Effector CD8-positive, alpha-beta T cell (primary cell): ENCODE results near the gene NEXN.

ENCODE experiments used
- DNase-seq: peaks from one replicate; lab custom pipeline; 2025; lab: John Stamatoyannopoulos, UW
- total RNA-seq, 4 experiments: gene quantifications; one replicate each; lab custom pipeline; 2026; lab: John Stamatoyannopoulos, UW

The NEXN gene
- total RNA-seq: 0.19 to 1.7 (median 1.3) reads per million in 4 experiments

- DNase-seq: no peak
Measured at GRCh38 chr1:77888081-77888780, at the start of gene NEXN. Gene NEXN, plus strand, starts transcription at chr1:77888624. Its CDS starts 27,483 bp downstream, at chr1:77916107.

- no peak for DNase-seq
Measured at GRCh38 chr1:77841574-77841973, 46.9 kb upstream of the NEXN start.

- no peak for DNase-seq
Measured at GRCh38 chr1:77845951-77846350, 42.5 kb upstream of the NEXN start.

GRCh38 chr1:77846966-77847365, 41.5 kb upstream of the NEXN start:
- DNase-seq: no peak

GRCh38 chr1:77847621-77848080, 40.8 kb upstream of the NEXN start:
- DNase-seq: no peak

- DNase-seq: no peak
Measured at GRCh38 chr1:77850082-77850481, 38.3 kb upstream of the NEXN start.

- DNase-seq: no peak
Measured at GRCh38 chr1:77857552-77857951, 30.9 kb upstream of the NEXN start.

GRCh38 chr1:77858725-77859124, 29.7 kb upstream of the NEXN start:
- no peak for DNase-seq

- DNase-seq: no peak
Measured at GRCh38 chr1:77859248-77859647, 29.2 kb upstream of the NEXN start.

GRCh38 chr1:77866296-77866695, 22.1 kb upstream of the NEXN start:
- DNase-seq: no peak

- no peak for DNase-seq
Measured at GRCh38 chr1:77872645-77873044, 15.8 kb upstream of the NEXN start.

- DNase-seq: no peak
Measured at GRCh38 chr1:77873461-77873860, 15.0 kb upstream of the NEXN start.

- DNase-seq: no peak
Measured at GRCh38 chr1:77874804-77875445, 13.5 kb upstream of the NEXN start.

- DNase-seq: no peak
Measured at GRCh38 chr1:77876884-77877283, 11.5 kb upstream of the NEXN start.

- no peak for DNase-seq
Measured at GRCh38 chr1:77881061-77881460, 7.4 kb upstream of the NEXN start.

- no peak for DNase-seq
Measured at GRCh38 chr1:77882411-77882810, 6.0 kb upstream of the NEXN start.

- no peak for DNase-seq
Measured at GRCh38 chr1:77888781-77889642, 588 bp downstream of the NEXN start.

- no peak for DNase-seq
Measured at GRCh38 chr1:77889671-77890070, 1.2 kb downstream of the NEXN start.

- DNase-seq: no peak
Measured at GRCh38 chr1:77891200-77891599, 2.8 kb downstream of the NEXN start.

GRCh38 chr1:77899647-77900320, 11.4 kb downstream of the NEXN start:
- no peak for DNase-seq

GRCh38 chr1:77900687-77901293, 12.4 kb downstream of the NEXN start:
- DNase-seq: no peak

GRCh38 chr1:77905603-77906002, 17.2 kb downstream of the NEXN start:
- DNase-seq: no peak
